Transverse colon (tissue), 4 donors: ENCODE measurements around the gene APMAP. TPM values are rescaled to one million over a fixed set of nuclear protein-coding genes. Genes with fewer than 3 reads are reported as not detected.
A peak's percentile ranks its signal among the peaks of the same experiment; 100 is the strongest.
"Not testable (repeated sequence)": the region's sequence is repeated elsewhere in the genome, so short reads cannot be mapped to it uniquely, and the experiment has no call there.

ENCODE experiments used
- DNase-seq: peaks from one replicate; pipeline ENCODE4 v3.0.0-alpha.2; 2019
- H3K27ac ChIP-seq, 4 donors: fragments of 200-600 bp; sonication (generic); 2 replicates each; pipeline ENCODE4 v1.5.1; 2016 to 2018; ENCODE audit warnings: inconsistent platforms in 4 of 4
- H3K27me3 ChIP-seq: fragments of 200-600 bp; sonication (generic); 2 replicates; pipeline ENCODE4 v1.5.1; 2017; ENCODE audit warnings: inconsistent platforms
- H3K36me3 ChIP-seq, 4 donors: fragments of 200-600 bp; sonication (generic); 2 replicates each; pipeline ENCODE4 v1.5.1; 2017 to 2019; ENCODE audit warnings: inconsistent platforms in 4 of 4
- H3K4me1 ChIP-seq, 4 donors: fragments of 200-600 bp; sonication (generic); 2 replicates each; pipeline ENCODE4 v1.5.1; 2017 to 2020; ENCODE audit warnings: inconsistent platforms in 4 of 4
- H3K4me3 ChIP-seq, 4 donors: fragments of 200-600 bp; sonication (generic); 1 replicate in 1 of 4; 2 replicates in 3 of 4; pipeline versions ENCODE4 v1.5.1 to v1.6.1; 2017 to 2019; ENCODE audit warnings: inconsistent platforms in 4 of 4
- H3K9me3 ChIP-seq, 2 donors: fragments of 200-600 bp; sonication (generic); 2 replicates each; pipeline ENCODE4 v1.5.1; 2017 to 2019; ENCODE audit warnings: inconsistent platforms in 2 of 2
- EP300 ChIP-seq: sonication (generic); formaldehyde crosslinking; IDR thresholded peaks from one replicate; pipeline ENCODE4 v1.6.1; 2017; ENCODE audit warnings: antibody characterized with exemption, low read depth
- POLR2A ChIP-seq: fragments of 450-650 bp; IDR thresholded peaks from one replicate; pipeline ENCODE4 v1.6.1; 2016; ENCODE audit warnings: antibody characterized with exemption, mild to moderate bottlenecking, moderate library complexity
- POLR2AphosphoS5 ChIP-seq, 3 donors: sonication (generic); formaldehyde crosslinking; IDR thresholded peaks; one replicate each; pipeline ENCODE4 v1.6.1; 2016; ENCODE audit warnings: antibody characterized with exemption in 3 of 3
- WGBS, 2 donors: methylation state at CpG; one replicate each; pipeline ENCODE4 v1.1.5; 2018; ENCODE audit warnings: low coverage in 1 of 2; 5-methylcytosine and 5-hydroxymethylcytosine counted together
- in situ Hi-C, 4 donors: fragments of 200-750 bp; cut with MboI; loops; one replicate each; pipeline versions ENCODE4 v1.15.0 to v1.15.1; 2017; ENCODE audit warnings: low sequenced_read_pairs in 3 of 4, low pct_ligation_motif_present in 1 of 4, low pct_unique_long_range_greater_than_20kb in 1 of 4
- intact Hi-C: fragments of 100-400 bp; cut with DNase I; formaldehyde crosslinking; loops from one replicate; pipeline ENCODE4 v1.15.1; 2023; ENCODE audit warnings: low total_unique reads
- total RNA-seq, 4 donors: library from RNA; depleted of rRNA; stranded (reverse); fragments of >200 nt; gene quantifications; one replicate each; pipeline ENCODE4 v1.1.0, GENCODE V29; 2016
- TF ChIP-seq, protein P1 (sequence below), 5 experiments: fragments of 200-600 bp in 3 of 5; fragments of 450-650 bp in 2 of 5; sonication (generic) in 3 of 5; IDR thresholded peaks; 1 replicate in 2 of 5; 2 replicates in 3 of 5; pipeline ENCODE4 v1.5.1; 2016 to 2017; ENCODE audit warnings: antibody characterized with exemption in 5 of 5, inconsistent platforms in 3 of 5, mild to moderate bottlenecking in 2 of 5, moderate library complexity in 1 of 5

Gene APMAP
- total RNA-seq, 4 donors from 2014 or later: 14.9 to 88.6 (median 50.2) TPM

DNA sequence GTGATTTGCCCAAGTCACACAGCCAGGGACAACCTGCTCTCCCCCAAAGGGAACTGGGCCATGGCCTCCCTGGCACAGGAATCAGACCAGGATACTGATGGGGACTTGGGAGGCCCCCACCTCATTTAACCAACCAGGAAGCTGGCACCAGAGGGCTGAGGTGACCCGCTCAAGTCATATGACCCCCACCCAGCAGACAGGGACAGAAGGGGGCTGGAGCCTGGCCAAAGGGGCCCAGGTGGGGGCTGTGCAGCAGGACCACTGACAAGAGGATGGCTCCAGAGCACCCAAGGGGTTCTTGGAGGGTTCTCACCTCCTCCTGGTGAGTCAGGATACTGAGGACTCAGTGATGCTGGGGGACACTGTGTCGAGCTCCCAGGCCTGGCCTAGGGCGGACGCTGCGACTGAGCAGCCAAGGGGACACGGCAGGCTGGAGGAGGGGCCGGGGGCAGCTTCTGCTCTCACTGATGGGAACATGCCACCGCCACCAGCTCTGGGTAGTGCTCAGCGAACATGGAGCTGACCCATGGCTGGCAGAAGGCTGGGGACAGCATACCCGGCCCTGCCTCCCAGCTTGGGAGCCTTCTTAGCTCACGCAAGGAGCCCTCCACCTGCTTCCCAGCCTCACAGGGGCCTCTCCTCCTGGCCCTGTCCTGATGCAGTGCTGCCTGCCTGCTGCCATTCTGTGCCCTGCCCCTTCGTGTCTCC is 42.3 kb downstream of the APMAP start:
- intact Hi-C loops (loop anchor here (10.0 kb wide), 1 partner anchor 1705 kb away; no protein-coding TSS in a partner anchor), in situ Hi-C loops (no loop called here)
- WGBS, 2 donors: 76% methylated on average over 10 of the region's 12 CpGs; no CpG with 5 or more reads in 1 of the 2 donors
- Histone ChIP-seq H3K9me3 (peaks cover 0 to 7% of the 10 kb centered on the region in 2 donors), H3K4me3 (peak overlapping the region in 2 of 4 donors; percentile 10 to 32), H3K27me3 (peaks cover 4% of the 10 kb centered on the region), H3K4me1 (peaks cover 0 to 2% (median 0%) of the 10 kb centered on the region in 4 donors), H3K36me3 (no peaks in the 10 kb centered on the region), H3K27ac (peak overlapping the region in 3 of 4 donors; percentile 1 to 60 (median 21))
- DNase-seq: no peak
- TF ChIP-seq POLR2AphosphoS5 (IDR thresholded peaks at IDR 0.05) (no peak), EP300 (no peak), POLR2A (no peak)
- TF ChIP-seq, protein P1, sequence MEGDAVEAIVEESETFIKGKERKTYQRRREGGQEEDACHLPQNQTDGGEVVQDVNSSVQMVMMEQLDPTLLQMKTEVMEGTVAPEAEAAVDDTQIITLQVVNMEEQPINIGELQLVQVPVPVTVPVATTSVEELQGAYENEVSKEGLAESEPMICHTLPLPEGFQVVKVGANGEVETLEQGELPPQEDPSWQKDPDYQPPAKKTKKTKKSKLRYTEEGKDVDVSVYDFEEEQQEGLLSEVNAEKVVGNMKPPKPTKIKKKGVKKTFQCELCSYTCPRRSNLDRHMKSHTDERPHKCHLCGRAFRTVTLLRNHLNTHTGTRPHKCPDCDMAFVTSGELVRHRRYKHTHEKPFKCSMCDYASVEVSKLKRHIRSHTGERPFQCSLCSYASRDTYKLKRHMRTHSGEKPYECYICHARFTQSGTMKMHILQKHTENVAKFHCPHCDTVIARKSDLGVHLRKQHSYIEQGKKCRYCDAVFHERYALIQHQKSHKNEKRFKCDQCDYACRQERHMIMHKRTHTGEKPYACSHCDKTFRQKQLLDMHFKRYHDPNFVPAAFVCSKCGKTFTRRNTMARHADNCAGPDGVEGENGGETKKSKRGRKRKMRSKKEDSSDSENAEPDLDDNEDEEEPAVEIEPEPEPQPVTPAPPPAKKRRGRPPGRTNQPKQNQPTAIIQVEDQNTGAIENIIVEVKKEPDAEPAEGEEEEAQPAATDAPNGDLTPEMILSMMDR (IDR thresholded peaks at IDR 0.05): no peak

DNA sequence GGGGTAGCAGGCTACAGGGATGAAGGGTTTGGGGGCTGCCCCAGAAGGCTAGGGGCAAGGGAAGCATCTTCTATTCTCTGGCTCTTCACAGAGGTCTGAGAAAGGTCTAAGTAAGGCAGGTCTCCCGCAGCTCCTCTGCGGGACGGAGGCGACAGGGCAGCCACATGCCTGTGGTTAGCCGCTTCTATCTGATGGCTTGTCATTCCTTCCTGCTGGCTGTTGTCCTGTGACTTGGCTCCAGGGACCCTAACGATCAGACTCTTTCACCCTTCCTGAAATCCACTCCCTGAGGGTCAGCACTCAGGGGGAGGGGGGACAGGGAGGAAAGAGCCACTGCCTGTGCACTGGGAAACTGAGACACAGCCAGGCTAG is 42.8 kb downstream of the APMAP start:
- H3K4me1 ChIP-seq: no peaks in the 10 kb centered on the region
- no peak for DNase-seq
- H3K36me3 ChIP-seq: no peaks in the 10 kb centered on the region
- peaks cover 4% of the 10 kb centered on the region for H3K27me3 ChIP-seq
- intact Hi-C loops (loop anchor here (10.0 kb wide), 1 partner anchor 1705 kb away; no protein-coding TSS in a partner anchor), in situ Hi-C loops (no loop called here)
- 52% methylated on average over 6 of the region's 6 CpGs; no CpG with 5 or more reads in 1 of the 2 donors for WGBS, 2 donors
- H3K4me3 ChIP-seq: peak overlapping the region in 2 of 4 donors; percentile 10 to 32
- TF ChIP-seq POLR2AphosphoS5 (IDR thresholded peaks at IDR 0.05): no peak
- TF ChIP-seq, protein P1 (IDR thresholded peaks at IDR 0.05): no peak
- no peak for TF ChIP-seq POLR2A
- no peak for TF ChIP-seq EP300
- peak overlapping the region; percentile 21 to 61 (median 60) for H3K27ac ChIP-seq
- H3K9me3 ChIP-seq: peaks cover 0 to 7% of the 10 kb centered on the region in 2 donors

DNA sequence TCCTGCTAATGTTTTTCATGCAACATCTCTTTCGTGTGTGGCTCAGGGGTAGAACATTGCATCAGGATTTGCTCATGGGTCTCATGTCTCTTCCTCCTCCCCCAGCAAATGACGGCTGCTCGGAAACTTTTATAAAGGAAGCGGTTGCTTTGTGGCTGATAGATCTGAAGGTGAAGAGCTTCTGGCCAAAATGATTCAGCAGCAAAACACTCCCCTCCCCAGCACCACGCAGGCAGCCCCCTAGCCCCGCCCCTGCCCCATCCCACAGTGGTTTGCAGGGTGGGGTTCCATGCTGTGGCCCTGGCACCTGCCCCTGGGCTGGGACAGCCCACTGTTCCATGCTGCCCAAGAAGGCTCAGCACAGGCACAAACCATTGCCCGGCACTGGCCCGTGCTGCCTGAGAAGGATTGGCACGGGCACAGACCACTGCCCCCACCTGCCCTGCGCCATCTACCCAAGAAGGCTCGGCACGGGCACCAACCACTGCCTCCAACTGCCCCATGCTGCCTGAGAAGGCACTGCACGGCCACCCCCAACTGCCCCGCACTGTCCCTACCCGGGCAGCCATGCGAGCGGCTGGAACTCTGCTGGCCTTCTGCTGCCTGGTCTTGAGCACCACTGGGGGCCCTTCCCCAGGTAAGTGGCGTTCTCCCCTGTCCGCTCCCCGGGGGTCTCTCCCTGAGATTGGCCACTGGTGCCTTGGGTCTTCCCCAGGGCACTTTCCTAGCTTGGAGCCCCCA is 43.4 kb downstream of the APMAP start, which contains the start of gene CST7:
TSS of gene CST7 (plus strand) at position 331 of the 741 bp plus-strand sequence. CDS start at position 568, 237 bp downstream.
- TF ChIP-seq POLR2AphosphoS5 (IDR thresholded peaks at IDR 0.05): peak in 1 of 3 donors; percentile 16
- TF ChIP-seq, protein P1 (IDR thresholded peaks at IDR 0.05): no peak
- Histone ChIP-seq H3K9me3 (peaks cover 0 to 7% of the 10 kb centered on the region in 2 donors), H3K36me3 (no peaks in the 10 kb centered on the region), H3K4me1 (no peaks in the 10 kb centered on the region), H3K4me3 (peak within 1 kb of the TSS in 2 of 4 donors; percentile 10 to 32), H3K27ac (peak within 1 kb of the TSS; percentile 23 to 61 (median 60)), H3K27me3 (peaks cover 4% of the 10 kb centered on the region)
- peak; percentile 63 for DNase-seq
- WGBS, 2 donors: 67 to 69% methylated on average over 3 to 20 of the region's 20 CpGs
- intact Hi-C loops (no loop called here), in situ Hi-C loops (no loop called here)

DNA sequence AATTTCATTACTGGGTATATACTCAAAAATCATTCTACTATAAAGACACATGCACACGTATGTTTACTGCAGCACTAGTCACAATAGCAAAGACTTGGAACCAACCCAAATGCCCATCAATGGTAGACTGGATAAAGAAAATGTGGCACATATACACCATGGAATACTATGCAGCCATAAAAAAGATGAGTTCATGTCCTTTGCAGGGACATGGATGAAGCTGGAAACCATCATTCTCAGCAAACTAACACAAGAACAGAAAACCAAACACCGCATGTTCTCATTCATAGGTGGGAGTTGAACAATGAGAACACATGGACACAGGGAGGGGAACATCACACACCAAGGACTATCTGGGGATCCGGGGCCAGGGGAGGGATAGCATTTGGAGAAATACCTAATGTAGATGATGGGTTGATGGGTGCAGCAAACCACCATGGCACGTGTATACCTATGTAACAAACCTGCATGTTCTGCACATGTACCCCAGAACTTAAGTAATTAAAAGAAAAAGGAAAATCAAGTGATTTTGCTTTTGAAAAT is 44.1 kb downstream of the APMAP start:
- H3K9me3 ChIP-seq, intact Hi-C loops, H3K27me3 ChIP-seq, H3K36me3 ChIP-seq, H3K4me3 ChIP-seq, H3K27ac ChIP-seq, in situ Hi-C loops, H3K4me1 ChIP-seq, DNase-seq: not testable (repeated sequence)
- WGBS, 2 donors: 76 to 78% methylated on average over 3 to 4 of the region's 4 CpGs

DNA sequence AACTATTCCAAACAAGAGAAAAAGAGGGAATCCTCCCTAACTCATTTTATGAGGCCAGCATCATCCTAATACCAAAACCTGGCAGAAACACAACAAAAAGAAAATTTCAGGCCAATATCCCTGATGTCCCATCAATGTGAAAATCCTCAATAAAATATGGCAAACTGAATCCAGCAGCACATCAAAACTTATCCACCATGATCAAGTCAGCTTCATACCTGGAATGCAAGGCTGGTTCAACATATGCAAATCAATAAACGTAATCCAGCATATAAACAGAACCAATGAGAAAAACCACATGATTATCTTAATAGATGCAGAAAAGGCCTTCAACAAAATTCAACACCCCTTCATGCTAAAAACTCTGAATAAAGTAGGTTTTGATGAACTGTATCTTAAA is 46.2 kb downstream of the APMAP start:
- H3K36me3 ChIP-seq, H3K9me3 ChIP-seq, intact Hi-C loops, DNase-seq, in situ Hi-C loops, H3K27me3 ChIP-seq, H3K4me3 ChIP-seq, H3K27ac ChIP-seq, H3K4me1 ChIP-seq: not testable (repeated sequence)
- WGBS, 2 donors: 50 to 58% methylated on average over 1 of the region's 1 CpG
